GM12878 (cell line): ENCODE data around the gene FYB1. TPM values are rescaled to one million over a fixed set of nuclear protein-coding genes. Genes with fewer than 3 reads are reported as not detected.

Experiments used
- ATAC-seq: fragments of 200-7000 bp; cut with Tn5 transposase; 3 replicates; pipeline ENCODE4 v1.9.1; 2020; ENCODE audit warnings: mild to moderate bottlenecking, moderate library complexity
- BruUV-seq: library from RNA; stranded (reverse); fragments of 400-500 nt; replicated peaks from 2 replicates; lab custom pipeline; 2021; lab: Mats Ljungman, UMichigan
- CTCF ChIA-PET: fragments of 300-600 bp; sonication (Branson Sonifier 250); formaldehyde crosslinking; extraction: SDS; loops from one replicate; lab custom pipeline; 2021; ENCODE audit warnings: inconsistent platforms; lab: Yijun Ruan, JAX
- POLR2A ChIA-PET: fragments of 350-600 bp; formaldehyde crosslinking; extraction: SDS; loops from one replicate; lab custom pipeline; 2021; ENCODE audit warnings: inconsistent platforms; lab: Charles Lee
- RAD21 ChIA-PET: fragments of 300-600 bp; sonication (Branson Sonifier 250); formaldehyde crosslinking; loops from one replicate; lab custom pipeline; 2023; ENCODE audit warnings: antibody characterized with exemption; ENCODE audit not compliant: unreplicated experiment; lab: Charles Lee
- SMC1A ChIA-PET: fragments of 300-600 bp; sonication (Branson Sonifier 250); formaldehyde crosslinking; loops from one replicate; lab custom pipeline; 2023; ENCODE audit not compliant: unreplicated experiment, uncharacterized antibody; lab: Charles Lee
- DNase-seq: peaks from one replicate; pipeline ENCODE4 v3.0.0-alpha.2; 2011; ENCODE audit warnings: low read depth, low spot score
- FAIRE-seq: peaks from 3 replicates; lab custom pipeline; 2011; peaks lifted over from hg19 to GRCh38; lab: Jason Lieb, UNC
- H2AFZ ChIP-seq: 2 replicates; pipeline ENCODE4 v1.6.0; 2011; ENCODE audit warnings: low read depth, low read length, control low read depth; ENCODE audit not compliant: control insufficient read depth
- H3K27ac ChIP-seq: 2 replicates; pipeline ENCODE4 v1.5.1; 2011; ENCODE audit warnings: control low read depth; ENCODE audit not compliant: control insufficient read depth, insufficient read depth
- H3K27me3 ChIP-seq, 2 experiments: replicated peaks in 1 of 2; 2 replicates each; pipeline versions ENCODE4 v1.6.0 to v1.6.1; 2011; ENCODE audit warnings: low read length in 1 of 2; ENCODE audit not compliant: control insufficient read depth in 2 of 2, insufficient read depth in 2 of 2
- H3K36me3 ChIP-seq, 2 experiments: 2 replicates each; pipeline ENCODE4 v1.5.1; 2011; ENCODE audit warnings: low read length in 1 of 2; ENCODE audit not compliant: control insufficient read depth in 2 of 2, insufficient read depth in 2 of 2
- H3K4me1 ChIP-seq: 2 replicates; pipeline ENCODE4 v1.6.1; 2011; ENCODE audit warnings: mild to moderate bottlenecking, low read length, moderate library complexity, mixed read lengths; ENCODE audit not compliant: control insufficient read depth, insufficient read depth
- H3K4me2 ChIP-seq: 2 replicates; pipeline ENCODE4 v1.6.0; 2011; ENCODE audit warnings: control low read depth; ENCODE audit not compliant: control insufficient read depth, insufficient read depth
- H3K4me3 ChIP-seq: fragments of 200-600 bp; sonication (generic); 2 replicates; pipeline ENCODE4 v1.5.1; 2016
- H3K79me2 ChIP-seq: 2 replicates; pipeline ENCODE4 v1.6.0; 2011; ENCODE audit warnings: low read length; ENCODE audit not compliant: control insufficient read depth, insufficient read depth
- H3K9ac ChIP-seq: 2 replicates; pipeline ENCODE4 v1.8.0; 2011; ENCODE audit warnings: low read length, control low read depth, mixed read lengths; ENCODE audit not compliant: control insufficient read depth, insufficient read depth
- H3K9me3 ChIP-seq: replicated peaks from 3 replicates; pipeline ENCODE4 v1.5.1; 2011; ENCODE audit warnings: mild to moderate bottlenecking, low read length; ENCODE audit not compliant: control insufficient read depth, insufficient read depth
- H4K20me1 ChIP-seq: 2 replicates; pipeline ENCODE4 v1.6.0; 2011; ENCODE audit not compliant: control insufficient read depth, insufficient read depth
- BACH1 ChIP-seq: fragments of 450-650 bp; IDR thresholded peaks from 2 replicates; pipeline ENCODE4 v1.6.1; 2017; ENCODE audit warnings: mild to moderate bottlenecking, borderline replicate concordance
- CBX3 ChIP-seq: fragments of 200-600 bp; sonication (generic); IDR thresholded peaks from 2 replicates; pipeline ENCODE4 v1.6.1; 2016; ENCODE audit warnings: low read depth, borderline replicate concordance
- CREB1 ChIP-seq: IDR thresholded peaks from 2 replicates; pipeline ENCODE4 v1.6.1; 2012; ENCODE audit warnings: low read depth, mild to moderate bottlenecking, inconsistent platforms
- ELK1 ChIP-seq: IDR thresholded peaks from 2 replicates; pipeline ENCODE4 v1.6.1; 2012; ENCODE audit warnings: low read depth, low read length, improper control_type of control experiment
- GATAD2B ChIP-seq: fragments of 450-650 bp; conservative IDR thresholded peaks from 2 replicates; pipeline ENCODE4 v1.6.1; 2017; ENCODE audit warnings: low read depth, mild to moderate bottlenecking, moderate library complexity
- RELA ChIP-seq: fragments of 450-650 bp; IDR thresholded peaks from 2 replicates; pipeline ENCODE4 v1.8.0; 2014; ENCODE audit warnings: borderline replicate concordance; ENCODE audit not compliant: partially characterized antibody
- TCF12 ChIP-seq: IDR thresholded peaks from 2 replicates; pipeline ENCODE4 v1.6.1; 2011; ENCODE audit warnings: low read depth, mild to moderate bottlenecking, low read length
- WGBS: methylation state at CpG from one replicate; pipeline ENCODE4 v1.1.6; 2016; ENCODE audit warnings: low lambda C conversion rate; ENCODE audit not compliant: insufficient replicate concordance, insufficient coverage; ENCODE audit errors: missing lambda C conversion rate; 5-methylcytosine and 5-hydroxymethylcytosine counted together
- in situ Hi-C: fragments of 300-500 bp; cut with MboI; formaldehyde crosslinking; loops from 9 replicates; pipeline ENCODE4 v1.14.3; 2018; ENCODE audit warnings: mixed read lengths
- intact Hi-C: fragments of 100-400 bp; cut with micrococcal nuclease; formaldehyde crosslinking; loops from one replicate; pipeline ENCODE4 v1.14.2; 2022; ENCODE audit not compliant: unreplicated experiment
- polyA plus RNA-seq, 11 experiments: library from polyadenylated mRNA; depleted of rRNA in 4 of 11; unstranded in 6 of 11; stranded (reverse) in 5 of 11; fragments of >200 nt; fragmentation: Nextera tagmentation in 4 of 11; fragmentation: Illumina TruSeq in 1 of 11; extraction: Ambion mirVana in 4 of 11; extraction: Trizol in 1 of 11; gene quantifications; 1 replicate in 1 of 11; 2 replicates in 10 of 11; pipeline versions ENCODE4 v1.2.1 to v1.2.3, GENCODE V29; 2011 to 2016; ENCODE audit warnings: inconsistent platforms in 2 of 11, missing spikeins in 2 of 11, low read depth in 1 of 11
- total RNA-seq, 4 experiments: library from RNA; depleted of rRNA in 3 of 4; stranded (reverse); fragments of >200 nt in 3 of 4; fragmentation: Illumina TruSeq in 1 of 4; extraction: Trizol in 1 of 4; gene quantifications; 2 replicates each; pipeline versions ENCODE4 v1.2.1 to v1.2.3, GENCODE V29; 2013 to 2021

Gene FYB1
- total and polyA plus RNA-seq, 10 of the 15 experiments (the other 5 are each of a cell fraction or from before 2014, with no cell fraction given): 0.06 to 4.3 (median 0.25) TPM; not detected in 2

DNA sequence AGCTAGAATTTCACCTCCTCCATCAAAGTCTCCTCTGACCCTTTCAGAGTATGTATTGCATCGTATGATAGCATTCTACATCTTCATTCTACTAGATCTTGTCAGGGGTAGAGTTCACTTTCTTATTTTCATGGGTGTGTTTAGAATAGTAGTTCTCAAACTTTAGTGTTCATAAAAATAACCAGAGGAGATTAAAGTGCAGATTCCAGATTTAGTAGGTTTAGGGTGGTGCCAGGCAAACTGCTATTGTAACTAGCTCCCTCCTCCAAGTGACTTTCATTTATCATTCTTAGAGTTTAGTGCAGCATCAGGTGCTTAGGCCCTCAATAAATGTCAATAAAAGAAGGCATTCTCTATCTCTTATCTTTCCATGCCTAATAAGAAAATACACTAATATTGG is 7.2 kb upstream of the FYB1 start:
- WGBS: 83% methylated on average over 1 of the region's 1 CpG
- no peaks in the 10 kb centered on the region for H3K79me2 ChIP-seq
- no peaks in the 10 kb centered on the region for H3K36me3 ChIP-seq
- no TSS peak for BruUV-seq
- no peaks in the 10 kb centered on the region for H3K9me3 ChIP-seq
- no peak overlapping the region for H2AFZ ChIP-seq
- no peak overlapping the region for H3K4me2 ChIP-seq
- no peak overlapping the region for H3K27ac ChIP-seq
- CTCF ChIA-PET: interaction anchor here (0.6 to 2.3 kb wide), 2 partner anchors 9 to 1804 kb away, joined by 3 to 25 read pairs; no protein-coding TSS in a partner anchor
- no peak for TF ChIP-seq TCF12
- no peak for TF ChIP-seq GATAD2B
- no peak for TF ChIP-seq CBX3
- TF ChIP-seq BACH1: no peak
- TF ChIP-seq CREB1: no peak
- no peak for TF ChIP-seq RELA
- TF ChIP-seq ELK1: no peak
- H3K4me1 ChIP-seq: no peaks in the 10 kb centered on the region
- RAD21 ChIA-PET: interaction anchor here (1.1 to 2.4 kb wide), 3 partner anchors 9 to 31 kb away, joined by 3 to 8 read pairs (median 5); no protein-coding TSS in a partner anchor
- ATAC-seq (no peak), DNase-seq (no peak), FAIRE-seq (no peak)
- SMC1A ChIA-PET: interaction anchor here (1.0 to 2.5 kb wide), 3 partner anchors 9 to 29 kb away, joined by 3 to 11 read pairs (median 3); no protein-coding TSS in a partner anchor
- POLR2A ChIA-PET: no interaction called here
- no peaks in the 10 kb centered on the region for H3K27me3 ChIP-seq
- intact Hi-C loops (no loop called here), in situ Hi-C loops (no loop called here)
- H3K4me3 ChIP-seq: no peak overlapping the region
- no peaks in the 10 kb centered on the region for H4K20me1 ChIP-seq
- no peak overlapping the region for H3K9ac ChIP-seq
